GM12873 (cell line): ENCODE results near the gene ARMC10.

Source experiments
- CTCF ChIP-seq: IDR thresholded peaks from 2 replicates; pipeline ENCODE4 v1.5.1; 2012; ENCODE audit warnings: low read depth, mild to moderate bottlenecking, moderate library complexity, low read length, control low read depth; ENCODE audit not compliant: insufficient read depth; ENCODE audit errors: missing control alignments

The ARMC10 gene

GRCh38 chr7:103058122-103058521 lies 16.8 kb upstream of the ARMC10 start:
- no peak for TF ChIP-seq CTCF

GRCh38 chr7:103059471-103059870 lies 15.5 kb upstream of the ARMC10 start:
- no peak for TF ChIP-seq CTCF

- TF ChIP-seq CTCF = no peak
These were observed 11.0 kb upstream of the ARMC10 start for GRCh38 chr7:103063895-103064294.

- TF ChIP-seq CTCF = peak; percentile 76
These were observed 9.3 kb upstream of the ARMC10 start for GRCh38 chr7:103065667-103066066.

- no peak for TF ChIP-seq CTCF
These were observed 6.2 kb upstream of the ARMC10 start for GRCh38 chr7:103068414-103069403.

GRCh38 chr7:103071000-103071399 lies 3.9 kb upstream of the ARMC10 start:
- no peak for TF ChIP-seq CTCF

GRCh38 chr7:103073989-103074518 lies 886 bp upstream of the ARMC10 start:
- no peak for TF ChIP-seq CTCF
